Measurements from ENCODE around the gene ADI1. TPM values are rescaled to one million over a fixed set of nuclear protein-coding genes. Genes with fewer than 3 reads are reported as not detected.

Gene ADI1
- total and polyA plus RNA-seq, 2 of the 8 experiments (the other 6 are each of a cell fraction or from before 2014, with no cell fraction given), result 12.2 to 40.2 TPM

DNA sequence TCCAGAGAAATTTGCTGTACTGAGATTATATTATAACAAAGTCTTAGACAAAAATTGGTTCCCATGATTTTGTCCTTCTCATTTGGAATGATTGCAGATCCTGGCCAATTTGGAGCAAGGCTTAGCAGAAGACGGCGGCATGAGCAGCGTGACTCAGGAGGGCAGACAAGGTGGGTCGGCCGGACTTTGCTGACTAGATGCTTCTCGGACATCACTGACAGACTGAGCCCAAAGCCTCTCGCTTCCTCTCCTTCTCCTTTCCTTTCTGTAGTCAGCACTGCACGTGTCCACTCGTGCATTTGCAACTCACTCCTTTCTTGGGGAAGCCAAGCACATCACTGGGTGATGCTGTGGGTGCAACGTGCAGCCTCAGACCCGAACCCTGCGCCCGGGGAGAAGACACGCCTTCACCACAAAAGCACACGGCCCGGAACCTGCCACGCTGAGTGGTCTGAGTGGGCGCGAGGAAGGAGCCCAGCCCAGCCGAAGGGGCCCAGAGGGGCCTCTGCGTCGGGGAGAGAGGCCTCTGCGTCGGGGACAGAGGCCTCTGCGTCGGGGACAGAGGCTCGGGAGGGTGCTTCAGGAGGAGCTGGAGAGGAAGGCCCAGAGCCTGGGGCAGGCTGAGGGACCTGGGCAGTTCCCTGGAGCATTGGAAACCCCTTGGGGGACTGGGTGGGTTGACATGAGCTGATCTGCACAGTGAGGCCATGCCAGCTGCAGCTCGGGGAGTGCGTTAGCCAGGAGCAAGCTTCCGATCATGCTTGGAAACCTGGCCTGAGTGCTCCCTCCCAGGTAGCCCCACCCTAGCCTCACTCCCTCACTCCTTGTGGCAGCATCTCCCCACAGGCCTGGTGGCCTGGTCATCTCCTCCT lies 61.6 kb downstream of the ADI1 start:
- no peak overlapping the region for H3K14ac ChIP-seq (ENCODE audit: insufficient read length)
- no peak overlapping the region for H4K5ac ChIP-seq (ENCODE audit: insufficient read length, low read depth, low read length)
- TF ChIP-seq JUN (IDR thresholded peaks at IDR 0.05; ENCODE audit: low read depth, low read length) (no peak), RFX5 (IDR thresholded peaks at IDR 0.05; ENCODE audit: borderline replicate concordance, low read depth, low read length) (no peak), POLR2A (IDR thresholded peaks at IDR 0.05; ENCODE audit: control extremely low read depth in 1 of 2, low read depth in 2 of 2, low read length in 2 of 2) (no peak), SRF (IDR thresholded peaks at IDR 0.05; ENCODE audit: low read depth, low read length) (no peak), CEBPB (IDR thresholded peaks at IDR 0.05; ENCODE audit: low read depth, low read length) (no peak), RNF2 (IDR thresholded peaks at IDR 0.05; ENCODE audit: borderline replicate concordance, low read depth, low read length, missing control alignments, poor library complexity, severe bottlenecking) (no peak), YY1 (IDR thresholded peaks at IDR 0.05; ENCODE audit: low read depth, low read length) (no peak), ZNF274 (IDR thresholded peaks at IDR 0.05; ENCODE audit: borderline replicate concordance, extremely low read depth, low read length) (no peak), NRF1 (IDR thresholded peaks at IDR 0.05; ENCODE audit: low read depth, low read length) (no peak), TAF7 (optimal IDR thresholded peaks at IDR 0.05; ENCODE audit: borderline replicate concordance, low read depth, low read length) (no peak), GABPA (IDR thresholded peaks at IDR 0.05; ENCODE audit: borderline replicate concordance, insufficient read depth, low read length) (no peak)
- H3K4me3 ChIP-seq (ENCODE audit: extremely low read depth in 1 of 4, insufficient read depth in 2 of 4, low read depth in 3 of 4, low read length in 4 of 4), result no peak overlapping the region
- no peak overlapping the region for H3K4me2 ChIP-seq (ENCODE audit: insufficient read depth in 1 of 2, low read depth in 2 of 2, low read length in 2 of 2)
- no peak overlapping the region for H4K8ac ChIP-seq (ENCODE audit: extremely low read depth, insufficient read depth, low read length)
- H3K56ac ChIP-seq (replicated peaks; ENCODE audit: insufficient read length, low read depth, low read length), result no peak overlapping the region
- H2BK120ac ChIP-seq (replicated peaks; ENCODE audit: low read depth, low read length), result no peak overlapping the region
- H3K23ac ChIP-seq (ENCODE audit: insufficient read length), result no peak overlapping the region
- H4K91ac ChIP-seq (replicated peaks; ENCODE audit: insufficient read length, low read length), result no peak overlapping the region
- H4K20me1 ChIP-seq (replicated peaks in 1 of 2; ENCODE audit: control insufficient read depth in 1 of 2, insufficient read depth in 2 of 2, low read length in 2 of 2), result peaks cover 0 to 4% of the 10 kb centered on the region in 2 experiments
- no peak overlapping the region for H3K18ac ChIP-seq (ENCODE audit: extremely low read depth, low read length)
- FAIRE-seq (no peak), DNase-seq (ENCODE audit: low read depth in 1 of 2, low spot score in 2 of 2) (no peak)
- no peaks in the 10 kb centered on the region; the same call in 1 of the 2 replicates for H3K79me1 ChIP-seq (ENCODE audit: low read depth, low read length)
- H2AFZ ChIP-seq (ENCODE audit: low read length), result no peak overlapping the region
- H3K27me3 ChIP-seq (replicated peaks in 1 of 4; ENCODE audit: control insufficient read depth in 3 of 4, extremely low read depth in 1 of 4, insufficient read depth in 3 of 4, low read length in 3 of 4), result no peaks in the 10 kb centered on the region
- ChIA-PET CTCF (ENCODE audit: partially characterized antibody) (interaction anchor here (1.2 to 12.1 kb wide), 5 partner anchors 9 to 48 kb away, joined by 4 to 152 read pairs (median 10); no protein-coding TSS in a partner anchor), POLR2A (ENCODE audit: partially characterized antibody) (interaction anchor here (1.3 to 1.5 kb wide), 2 partner anchors 9 kb away, joined by 3 read pairs; no protein-coding TSS in a partner anchor)
- H2AK5ac ChIP-seq (ENCODE audit: low read depth, low read length), result no peak overlapping the region
- H2BK12ac ChIP-seq (ENCODE audit: low read depth, low read length), result no peak overlapping the region
- H3K23me2 ChIP-seq (ENCODE audit: low read depth, low read length), result no peaks in the 10 kb centered on the region
- H3K9ac ChIP-seq (replicated peaks in 1 of 4; ENCODE audit: extremely low read depth in 1 of 4, low read depth in 3 of 4, low read length in 3 of 4), result no peak overlapping the region
- H3K27ac ChIP-seq (ENCODE audit: low read depth, low read length), result no peak overlapping the region
- H3K9me3 ChIP-seq (ENCODE audit: insufficient read depth in 2 of 2, low read depth in 1 of 2, low read length in 1 of 2), result no peaks in the 10 kb centered on the region
- no peak overlapping the region for H2BK15ac ChIP-seq (ENCODE audit: low read length)
- H2BK5ac ChIP-seq (ENCODE audit: low read depth, low read length), result no peak overlapping the region
- no peak overlapping the region for H3K4ac ChIP-seq (replicated peaks; ENCODE audit: insufficient read length, low read depth, low read length)
- 91% methylated on average over 26 of the region's 30 CpGs; no CpG with 5 or more reads in 1 of the 2 experiments for WGBS, 2 experiments (ENCODE audit: extremely low coverage in 1 of 2, insufficient coverage in 1 of 2, insufficient read length in 1 of 2, insufficient replicate concordance in 2 of 2, low coverage in 1 of 2, low lambda C conversion rate in 2 of 2, missing lambda C conversion rate in 1 of 2)
- peaks cover 0 to 7% (median 2%) of the 10 kb centered on the region in 4 experiments; a peak in 1 of 8 replicates for H3K36me3 ChIP-seq (ENCODE audit: control insufficient read depth in 2 of 4, insufficient read depth in 4 of 4, low read length in 3 of 4)
- no peak overlapping the region for H2BK20ac ChIP-seq (ENCODE audit: low read length)
- H3K79me2 ChIP-seq (ENCODE audit: control insufficient read depth in 1 of 2, insufficient read depth in 2 of 2, low read length in 2 of 2), result no peaks in the 10 kb centered on the region
- peaks cover 5 to 7% (median 6%) of the 10 kb centered on the region in 4 experiments for H3K4me1 ChIP-seq (replicated peaks in 1 of 4; ENCODE audit: control insufficient read depth in 3 of 4, insufficient read depth in 4 of 4, low read length in 3 of 4)

All from H1 (cell line).